ENCODE data around the gene TMEM232. TPM values are rescaled to one million over a fixed set of nuclear protein-coding genes. Genes with fewer than 3 reads are reported as not detected.

TMEM232 gene
- total RNA-seq, 2 donors from 2014 or later = 13.3 TPM; not detected in 1

DNA sequence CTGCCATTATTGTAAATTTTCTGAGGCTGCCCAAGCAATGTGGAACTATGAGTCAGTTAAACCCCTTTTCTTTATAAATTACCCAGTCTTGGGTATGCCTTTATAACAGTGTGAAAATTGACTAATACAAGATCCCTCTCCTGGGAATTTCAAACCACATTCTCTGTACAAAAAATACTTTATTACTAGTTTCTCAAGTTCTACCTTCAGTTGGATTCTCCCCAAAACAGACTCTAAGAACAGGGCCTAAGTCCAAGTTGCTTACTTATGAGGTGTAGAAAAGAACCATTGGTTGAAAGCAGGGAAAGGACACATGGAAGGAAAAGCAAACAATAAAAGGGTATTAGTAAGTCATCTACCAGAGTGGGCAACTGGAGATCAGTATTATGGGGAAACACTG lies 343.2 kb downstream of the TMEM232 start:
- no peak for ATAC-seq (ENCODE audit: insufficient number of reproducible peaks, low FRiP score, low read depth)
- Histone ChIP-seq H3K9me3 (no peaks in the 10 kb centered on the region), H3K27me3 (replicated peaks; ENCODE audit: insufficient read depth) (no peaks in the 10 kb centered on the region), H3K4me1 (ENCODE audit: control insufficient read depth in 1 of 2, low read depth in 2 of 2) (peaks cover 4 to 8% of the 10 kb centered on the region in 2 donors), H3K27ac (no peak overlapping the region), H3K36me3 (no peaks in the 10 kb centered on the region), H3K4me3 (no peak overlapping the region)
- TF ChIP-seq, protein P1, sequence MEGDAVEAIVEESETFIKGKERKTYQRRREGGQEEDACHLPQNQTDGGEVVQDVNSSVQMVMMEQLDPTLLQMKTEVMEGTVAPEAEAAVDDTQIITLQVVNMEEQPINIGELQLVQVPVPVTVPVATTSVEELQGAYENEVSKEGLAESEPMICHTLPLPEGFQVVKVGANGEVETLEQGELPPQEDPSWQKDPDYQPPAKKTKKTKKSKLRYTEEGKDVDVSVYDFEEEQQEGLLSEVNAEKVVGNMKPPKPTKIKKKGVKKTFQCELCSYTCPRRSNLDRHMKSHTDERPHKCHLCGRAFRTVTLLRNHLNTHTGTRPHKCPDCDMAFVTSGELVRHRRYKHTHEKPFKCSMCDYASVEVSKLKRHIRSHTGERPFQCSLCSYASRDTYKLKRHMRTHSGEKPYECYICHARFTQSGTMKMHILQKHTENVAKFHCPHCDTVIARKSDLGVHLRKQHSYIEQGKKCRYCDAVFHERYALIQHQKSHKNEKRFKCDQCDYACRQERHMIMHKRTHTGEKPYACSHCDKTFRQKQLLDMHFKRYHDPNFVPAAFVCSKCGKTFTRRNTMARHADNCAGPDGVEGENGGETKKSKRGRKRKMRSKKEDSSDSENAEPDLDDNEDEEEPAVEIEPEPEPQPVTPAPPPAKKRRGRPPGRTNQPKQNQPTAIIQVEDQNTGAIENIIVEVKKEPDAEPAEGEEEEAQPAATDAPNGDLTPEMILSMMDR (IDR thresholded peaks at IDR 0.05) = no peak
- no peak for DNase-seq (ENCODE audit: low spot score)

DNA sequence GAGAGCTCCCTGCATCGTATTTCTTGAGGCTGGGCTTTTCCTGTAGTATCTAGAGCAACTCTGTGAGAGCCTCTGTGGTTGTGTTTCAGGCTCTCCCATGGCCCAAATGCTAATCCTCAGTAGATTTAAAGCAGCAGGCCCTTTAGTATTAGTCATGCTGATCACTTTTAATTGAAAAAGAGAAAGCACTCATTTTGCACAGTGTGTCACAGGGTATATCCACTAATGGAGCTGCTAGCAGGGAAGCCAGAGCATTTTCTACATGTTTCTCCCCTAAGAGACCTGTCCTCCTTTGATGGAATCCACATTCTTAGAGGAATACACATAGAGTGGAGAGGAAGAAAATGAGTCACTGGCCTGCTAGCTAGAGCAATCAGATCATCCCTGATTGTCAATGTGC lies 348.5 kb downstream of the TMEM232 start:
- Histone ChIP-seq H3K4me1 (ENCODE audit: control insufficient read depth in 1 of 2, low read depth in 2 of 2) (no peaks in the 10 kb centered on the region), H3K36me3 (no peaks in the 10 kb centered on the region), H3K27me3 (replicated peaks; ENCODE audit: insufficient read depth) (no peaks in the 10 kb centered on the region), H3K9me3 (no peaks in the 10 kb centered on the region), H3K4me3 (no peak overlapping the region), H3K27ac (no peak overlapping the region)
- TF ChIP-seq, protein P1 (IDR thresholded peaks at IDR 0.05) = no peak
- DNase-seq (ENCODE audit: low spot score) (no peak), ATAC-seq (ENCODE audit: insufficient number of reproducible peaks, low FRiP score, low read depth) (no peak)

DNA sequence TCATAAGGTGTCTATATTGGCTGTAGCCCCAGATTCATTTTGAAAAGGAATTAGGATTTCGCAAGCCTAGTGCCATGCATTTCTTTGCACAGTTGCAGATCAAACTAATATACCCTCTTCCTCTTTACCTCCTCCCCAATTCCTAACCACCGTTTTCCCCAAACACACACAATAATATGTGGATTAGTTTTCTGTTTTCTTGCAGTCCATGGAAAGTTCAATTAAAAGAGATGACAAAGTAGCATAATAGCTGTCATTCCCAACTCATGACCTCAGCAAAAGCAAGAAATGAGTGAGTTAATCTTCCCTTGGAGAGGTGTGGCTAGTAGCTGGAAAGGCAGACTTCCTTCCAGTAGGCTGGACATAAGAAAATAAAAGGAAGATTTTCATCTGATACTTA lies 349.1 kb downstream of the TMEM232 start:
- ATAC-seq (ENCODE audit: insufficient number of reproducible peaks, low FRiP score, low read depth) (no peak), DNase-seq (ENCODE audit: low spot score) (no peak)
- no peaks in the 10 kb centered on the region for H3K9me3 ChIP-seq
- H3K27ac ChIP-seq = no peak overlapping the region
- H3K4me3 ChIP-seq = no peak overlapping the region
- H3K36me3 ChIP-seq = no peaks in the 10 kb centered on the region
- TF ChIP-seq, protein P1 (IDR thresholded peaks at IDR 0.05) = no peak
- no peaks in the 10 kb centered on the region for H3K4me1 ChIP-seq (ENCODE audit: control insufficient read depth in 1 of 2, low read depth in 2 of 2)
- H3K27me3 ChIP-seq (replicated peaks; ENCODE audit: insufficient read depth) = no peaks in the 10 kb centered on the region

DNA sequence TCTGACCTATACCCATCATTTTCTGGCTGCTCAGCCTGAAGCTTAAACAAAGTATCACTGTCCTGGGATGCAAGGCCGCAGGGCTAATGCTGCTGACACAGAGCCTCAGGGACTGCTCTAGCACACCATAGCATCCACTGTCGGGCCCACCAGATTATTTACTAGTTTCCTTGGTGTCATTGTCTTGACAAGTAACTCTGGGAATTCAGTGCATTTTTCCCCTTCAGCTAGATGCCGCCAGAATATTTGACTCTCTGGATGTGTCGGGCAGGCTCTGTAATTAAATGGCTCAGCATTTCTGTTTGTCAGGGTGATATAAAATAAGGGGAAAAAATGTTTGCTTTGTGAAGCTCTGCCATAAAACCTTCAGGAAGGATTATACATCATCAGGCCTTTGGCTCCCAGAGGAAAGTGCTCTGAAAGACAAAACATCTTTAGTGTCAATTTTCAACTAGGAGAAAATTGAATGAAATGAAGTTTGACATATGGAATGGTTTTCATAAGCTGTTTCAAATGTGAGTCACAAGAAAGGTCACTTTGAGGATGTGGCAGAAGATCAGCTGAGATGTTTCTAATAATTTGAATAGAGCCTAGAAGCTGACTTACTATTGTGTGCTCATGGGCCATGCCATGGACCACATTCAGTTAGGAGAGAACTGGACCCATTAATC lies 350.1 kb downstream of the TMEM232 start:
- Histone ChIP-seq H3K36me3 (no peaks in the 10 kb centered on the region), H3K27ac (no peak overlapping the region), H3K4me3 (no peak overlapping the region), H3K27me3 (replicated peaks; ENCODE audit: insufficient read depth) (no peaks in the 10 kb centered on the region), H3K9me3 (no peaks in the 10 kb centered on the region), H3K4me1 (ENCODE audit: control insufficient read depth in 1 of 2, low read depth in 2 of 2) (no peaks in the 10 kb centered on the region)
- ATAC-seq (ENCODE audit: insufficient number of reproducible peaks, low FRiP score, low read depth) (no peak), DNase-seq (ENCODE audit: low spot score) (no peak)
- TF ChIP-seq, protein P1 (IDR thresholded peaks at IDR 0.05) = no peak

DNA sequence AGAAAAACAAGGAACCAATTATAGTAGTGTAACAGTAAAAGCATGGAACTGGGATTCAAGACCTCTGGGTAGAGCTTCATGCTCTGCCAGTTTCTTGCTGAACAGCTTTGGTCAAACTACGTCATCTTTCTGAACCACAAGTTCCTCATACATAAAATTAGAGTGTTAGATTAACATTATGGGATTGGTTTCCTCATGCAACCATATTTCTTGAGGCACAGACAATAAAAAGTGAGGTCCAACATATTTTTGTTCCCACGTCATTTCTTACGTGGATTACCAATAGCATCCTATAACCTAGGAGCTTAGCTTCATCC lies 354.8 kb downstream of the TMEM232 start:
- no peak overlapping the region for H3K27ac ChIP-seq
- peaks cover 0 to 3% of the 10 kb centered on the region in 2 donors for H3K4me1 ChIP-seq (ENCODE audit: control insufficient read depth in 1 of 2, low read depth in 2 of 2)
- TF ChIP-seq, protein P1 (IDR thresholded peaks at IDR 0.05) = no peak
- no peak overlapping the region for H3K4me3 ChIP-seq
- DNase-seq (ENCODE audit: low spot score) = no peak
- H3K9me3 ChIP-seq = no peaks in the 10 kb centered on the region
- H3K36me3 ChIP-seq = no peaks in the 10 kb centered on the region
- no peak for ATAC-seq (ENCODE audit: insufficient number of reproducible peaks, low FRiP score, low read depth)
- H3K27me3 ChIP-seq (replicated peaks; ENCODE audit: insufficient read depth) = no peaks in the 10 kb centered on the region
